ENCODE measurements around the gene PLCB4.
"Not testable (repeated sequence)": the region's sequence is repeated elsewhere in the genome, so short reads cannot be mapped to it uniquely, and the experiment has no call there.

PLCB4 gene

GRCh38 chr20:9149087-9149486 lies 80.2 kb downstream of the PLCB4 start:
- no peak for TF ChIP-seq CTCF (IDR thresholded peaks at IDR 0.05; ENCODE audit: low read depth, low read length)
- H3K27ac ChIP-seq = no peak overlapping the region
- no peak for DNase-seq
- no peaks in the 10 kb centered on the region for H3K9me3 ChIP-seq (ENCODE audit: severe bottlenecking)
- no peak overlapping the region for H3K4me3 ChIP-seq (ENCODE audit: low read depth, low read length)
- no peaks in the 10 kb centered on the region for H3K27me3 ChIP-seq (ENCODE audit: insufficient read depth, low read depth, severe bottlenecking)
- no peaks in the 10 kb centered on the region for H3K36me3 ChIP-seq

GRCh38 chr20:9149796-9150195 lies 80.9 kb downstream of the PLCB4 start:
- Histone ChIP-seq H3K36me3 (no peaks in the 10 kb centered on the region), H3K9me3 (ENCODE audit: severe bottlenecking) (no peaks in the 10 kb centered on the region), H3K27ac (no peak overlapping the region), H3K4me3 (ENCODE audit: low read depth, low read length) (no peak overlapping the region), H3K27me3 (ENCODE audit: insufficient read depth, low read depth, severe bottlenecking) (no peaks in the 10 kb centered on the region)
- TF ChIP-seq CTCF (IDR thresholded peaks at IDR 0.05; ENCODE audit: low read depth, low read length) = no peak
- DNase-seq = no peak

DNA sequence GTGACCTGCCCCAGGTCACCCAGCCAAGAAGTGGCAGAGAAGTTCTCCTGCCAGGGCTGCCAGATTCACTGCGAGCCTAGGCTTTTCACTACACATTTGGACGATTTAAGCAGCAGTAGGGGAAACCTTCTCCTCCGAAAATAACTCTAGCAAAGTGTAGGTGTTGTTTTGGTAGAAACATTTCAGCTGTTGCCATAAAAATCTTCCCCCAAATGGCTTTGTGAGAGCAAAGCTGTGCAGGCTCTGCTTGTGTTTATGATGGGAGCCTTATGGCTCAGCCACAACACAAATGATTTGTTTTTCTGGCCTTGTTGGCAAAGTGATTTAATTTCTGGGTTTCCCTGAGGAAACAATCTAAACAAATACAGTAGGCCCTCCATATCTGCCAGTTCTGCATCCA lies 81.8 kb downstream of the PLCB4 start:
- Histone ChIP-seq H3K36me3 (no peaks in the 10 kb centered on the region), H3K4me3 (ENCODE audit: low read depth, low read length) (no peak overlapping the region), H3K27me3 (ENCODE audit: insufficient read depth, low read depth, severe bottlenecking) (no peaks in the 10 kb centered on the region), H3K9me3 (ENCODE audit: severe bottlenecking) (no peaks in the 10 kb centered on the region), H3K27ac (no peak overlapping the region)
- no peak for TF ChIP-seq CTCF (IDR thresholded peaks at IDR 0.05; ENCODE audit: low read depth, low read length)
- no peak for DNase-seq

DNA sequence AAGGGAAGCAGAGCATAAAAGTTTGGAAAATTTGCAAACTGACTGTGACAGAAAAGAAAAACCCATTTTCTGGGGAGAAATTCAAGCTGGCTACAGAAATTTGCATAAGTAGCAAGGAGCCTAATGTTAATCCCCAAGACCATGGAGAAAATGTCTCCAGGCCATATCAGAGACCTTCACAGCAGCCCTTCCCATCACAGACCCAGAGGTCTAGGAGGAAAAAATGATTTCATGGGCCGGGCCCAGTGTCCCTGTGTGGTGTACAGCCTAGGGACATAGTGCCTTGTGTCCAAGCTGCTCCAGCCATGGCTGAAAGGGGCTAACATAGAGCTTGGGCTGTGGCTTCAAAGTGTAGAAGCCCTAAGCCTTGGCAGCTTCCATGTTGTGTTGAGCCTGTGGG lies 83.3 kb downstream of the PLCB4 start:
- not testable (repeated sequence) for H3K9me3 ChIP-seq (ENCODE audit: severe bottlenecking); H3K27ac ChIP-seq; H3K27me3 ChIP-seq (ENCODE audit: insufficient read depth, low read depth, severe bottlenecking); DNase-seq; H3K36me3 ChIP-seq; H3K4me3 ChIP-seq (ENCODE audit: low read depth, low read length)

DNA sequence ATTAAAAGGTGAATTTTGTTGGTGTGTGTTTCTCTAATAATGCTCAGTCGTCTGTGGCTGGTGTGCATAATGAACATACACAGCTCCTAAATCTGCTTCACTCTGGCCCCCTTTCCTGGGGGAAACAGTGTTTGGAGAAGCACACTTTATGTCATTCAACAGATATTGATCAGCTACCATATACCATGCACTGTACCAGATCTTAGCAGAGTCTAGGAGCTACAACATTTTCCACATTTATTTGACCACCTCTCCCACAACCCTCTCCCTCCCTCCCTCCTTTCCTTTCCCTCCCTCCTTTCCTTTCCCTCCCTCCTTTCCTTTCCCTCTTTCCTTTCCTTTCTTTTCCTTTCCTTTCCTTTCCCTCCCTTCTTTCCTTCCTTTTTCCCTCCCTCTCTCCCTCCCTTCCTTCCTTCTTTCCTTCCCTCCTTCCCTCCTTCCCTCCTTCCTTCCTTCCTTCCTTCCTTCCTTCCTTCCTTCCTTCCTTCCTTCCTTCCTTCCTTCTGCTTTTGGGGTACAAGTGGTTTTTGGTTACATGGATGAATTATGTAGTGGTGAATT lies 85.7 kb downstream of the PLCB4 start:
- no peak for DNase-seq
- TF ChIP-seq CTCF (IDR thresholded peaks at IDR 0.05; ENCODE audit: low read depth, low read length) = no peak
- Histone ChIP-seq H3K27ac (no peak overlapping the region), H3K27me3 (ENCODE audit: insufficient read depth, low read depth, severe bottlenecking) (no peaks in the 10 kb centered on the region), H3K4me3 (ENCODE audit: low read depth, low read length) (no peak overlapping the region), H3K36me3 (no peaks in the 10 kb centered on the region), H3K9me3 (ENCODE audit: severe bottlenecking) (no peaks in the 10 kb centered on the region)

DNA sequence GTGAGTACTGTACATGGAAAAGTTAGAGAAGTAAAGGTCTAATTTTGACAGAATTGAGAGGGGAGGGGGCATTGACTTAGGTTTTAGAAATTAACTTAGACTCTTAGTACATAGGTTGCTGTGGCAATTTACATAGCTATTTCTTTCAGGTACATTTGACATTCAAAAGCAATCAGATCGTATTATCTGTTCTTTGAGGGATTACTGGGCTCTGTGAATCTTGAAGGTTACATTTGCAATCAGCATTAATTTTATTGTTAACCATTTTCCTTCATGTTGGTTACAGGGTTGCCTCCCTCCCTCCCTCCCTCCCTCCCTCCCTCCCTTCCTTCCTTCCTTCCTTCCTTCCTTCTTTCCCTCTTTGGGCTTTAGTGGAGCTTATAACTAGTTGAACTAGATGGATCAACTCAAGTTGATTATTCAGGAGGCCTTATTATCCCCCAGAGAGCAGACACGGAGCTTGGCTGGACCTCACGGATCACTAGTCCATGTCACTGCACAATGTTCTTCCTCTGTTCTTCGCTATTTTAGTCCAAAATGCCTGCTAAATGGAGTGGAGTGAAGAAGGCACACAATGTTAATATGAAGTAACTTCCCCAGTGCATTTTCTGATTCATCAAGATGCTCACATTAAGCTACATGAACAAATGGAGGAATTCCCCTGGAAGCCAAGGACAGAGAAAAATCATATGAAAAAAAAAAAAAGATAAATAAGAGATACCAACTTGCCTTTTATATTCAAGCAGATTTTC lies 87.8 kb downstream of the PLCB4 start:
- Histone ChIP-seq H3K36me3 (no peaks in the 10 kb centered on the region), H3K4me3 (ENCODE audit: low read depth, low read length) (no peak overlapping the region), H3K27ac (no peak overlapping the region), H3K27me3 (ENCODE audit: insufficient read depth, low read depth, severe bottlenecking) (no peaks in the 10 kb centered on the region), H3K9me3 (ENCODE audit: severe bottlenecking) (no peaks in the 10 kb centered on the region)
- no peak for TF ChIP-seq CTCF (IDR thresholded peaks at IDR 0.05; ENCODE audit: low read depth, low read length)
- DNase-seq = no peak
